K562 (cell line): Measurements from ENCODE around the gene KIF21A. TPM values are rescaled to one million over a fixed set of nuclear protein-coding genes. Genes with fewer than 3 reads are reported as not detected.

ENCODE experiments used
- ATAC-seq: fragments of 200-7000 bp; cut with Tn5 transposase; 3 replicates; pipeline ENCODE4 v1.9.1; 2020; ENCODE audit warnings: moderate library complexity
- BruUV-seq: library from RNA; stranded (reverse); fragments of 400-500 nt; replicated peaks from 2 replicates; lab custom pipeline; 2021; lab: Mats Ljungman, UMichigan
- CTCF ChIA-PET: fragments of 300-600 bp; formaldehyde crosslinking; extraction: SDS; loops from one replicate; lab custom pipeline; 2021; ENCODE audit warnings: low intra/inter-chr PET ratio; lab: Yijun Ruan, JAX
- POLR2A ChIA-PET: fragments of 300-600, 350-650 bp; sonication (Branson Sonifier 250); formaldehyde crosslinking; extraction: SDS; loops from one replicate; lab custom pipeline; 2021; ENCODE audit warnings: antibody characterized with exemption, inconsistent platforms; lab: Yijun Ruan, JAX
- DNase-seq, 4 experiments: peaks; one replicate each; pipeline versions ENCODE4 v3.0.0 to v3.0.0-alpha.2; 2011 to 2018; ENCODE audit warnings: low spot score in 3 of 4, mixed read lengths in 3 of 4; ENCODE audit errors: extremely low read depth in 1 of 4
- FAIRE-seq: peaks from 2 replicates; lab custom pipeline; 2011; peaks lifted over from hg19 to GRCh38; lab: Jason Lieb, UNC
- H2AFZ ChIP-seq: 2 replicates; pipeline ENCODE4 v1.6.0; 2011; ENCODE audit warnings: low read depth, low read length, control low read depth, inconsistent platforms
- H3K27ac ChIP-seq: fragments of 200-600 bp; 3 replicates; pipeline ENCODE4 v1.8.0; 2011; ENCODE audit warnings: low read depth, mild to moderate bottlenecking, control low read depth, inconsistent platforms, low read length, moderate library complexity, mixed read lengths; ENCODE audit errors: extremely low read depth
- H3K27me3 ChIP-seq, 2 experiments: fragments of 300-600 bp in 1 of 2; 2 replicates in 1 of 2; 3 replicates in 1 of 2; pipeline versions ENCODE4 v1.6.0 to v1.8.0; 2011; ENCODE audit warnings: inconsistent platforms in 2 of 2, low read length in 2 of 2, mild to moderate bottlenecking in 1 of 2, mixed read lengths in 1 of 2, moderate library complexity in 1 of 2; ENCODE audit not compliant: control insufficient read depth in 2 of 2, insufficient read depth in 2 of 2
- H3K36me3 ChIP-seq: fragments of 300-600 bp; 3 replicates; pipeline ENCODE4 v1.8.0; 2011; ENCODE audit warnings: mild to moderate bottlenecking, low read length, inconsistent platforms; ENCODE audit not compliant: control insufficient read depth, insufficient read depth
- H3K4me1 ChIP-seq, 2 experiments: fragments of 200-600 bp in 1 of 2; replicated peaks in 1 of 2; 2 replicates in 1 of 2; 3 replicates in 1 of 2; pipeline versions ENCODE4 v1.5.1 to v1.8.0; 2011; ENCODE audit warnings: inconsistent platforms in 2 of 2, low read length in 2 of 2, mild to moderate bottlenecking in 1 of 2, mixed read lengths in 1 of 2, moderate library complexity in 1 of 2; ENCODE audit not compliant: control insufficient read depth in 2 of 2, insufficient read depth in 2 of 2
- H3K4me2 ChIP-seq: 2 replicates; pipeline ENCODE4 v1.6.1; 2011; ENCODE audit warnings: low read length, control low read depth, inconsistent platforms, mixed read lengths; ENCODE audit not compliant: insufficient read depth
- H3K4me3 ChIP-seq: fragments of 200-600 bp; sonication (generic), shearing (Covaris generic); 2 replicates; pipeline ENCODE4 v1.5.1; 2016; ENCODE audit warnings: control low read depth, inconsistent platforms
- H3K79me2 ChIP-seq: fragments of 200-600 bp; 3 replicates; pipeline ENCODE4 v1.8.0; 2011; ENCODE audit warnings: low read length, inconsistent platforms; ENCODE audit not compliant: control insufficient read depth, insufficient read depth
- H3K9ac ChIP-seq, 2 experiments: 2 replicates each; pipeline versions ENCODE4 v1.6.0 to v1.6.1; 2011; ENCODE audit warnings: low read depth in 2 of 2, low read length in 2 of 2, control low read depth in 1 of 2, inconsistent platforms in 1 of 2, mild to moderate bottlenecking in 1 of 2, mixed read lengths in 1 of 2; ENCODE audit not compliant: insufficient read depth in 1 of 2
- H3K9me1 ChIP-seq: one replicate; pipeline ENCODE4 v1.6.0; 2011; ENCODE audit warnings: inconsistent platforms, mild to moderate bottlenecking, low read length, moderate library complexity; ENCODE audit not compliant: control insufficient read depth, insufficient read depth
- H3K9me3 ChIP-seq: replicated peaks from 2 replicates; pipeline ENCODE4 v1.5.1; 2011; ENCODE audit warnings: low read depth, low read length, inconsistent platforms; ENCODE audit not compliant: control insufficient read depth, insufficient read depth
- H4K20me1 ChIP-seq: replicated peaks from 2 replicates; pipeline ENCODE4 v1.6.1; 2011; ENCODE audit warnings: low read length, inconsistent platforms, mixed read lengths; ENCODE audit not compliant: control insufficient read depth, insufficient read depth
- ARHGAP35 ChIP-seq: fragments of 450-650 bp; IDR thresholded peaks from 2 replicates; pipeline ENCODE4 v1.6.1; 2018; ENCODE audit not compliant: partially characterized antibody
- FOXA3 ChIP-seq, 2 experiments: fragments of 450-650 bp in 1 of 2; sonication (generic) in 1 of 2; formaldehyde crosslinking; IDR thresholded peaks in 1 of 2; conservative IDR thresholded peaks in 1 of 2; 2 replicates each; pipeline versions ENCODE4 v1.4.0 to v1.8.0; 2020 to 2022; ENCODE audit warnings: mild to moderate bottlenecking in 2 of 2, missing genetic modification reagents in 1 of 2
- ZNF57 ChIP-seq: fragments of 450-650 bp; formaldehyde crosslinking; IDR thresholded peaks from 2 replicates; pipeline ENCODE4 v1.4.0; 2020; ENCODE audit warnings: mild to moderate bottlenecking, moderate library complexity
- ZNF76 ChIP-seq: fragments of 250-450 bp; sonication (Bioruptor Pico); IDR thresholded peaks from 2 replicates; pipeline ENCODE4 v1.4.0; 2020; ENCODE audit warnings: mild to moderate bottlenecking, moderate library complexity, borderline replicate concordance
- WGBS: fragments of 100-300 bp; shearing (Covaris generic); methylation state at CpG from one replicate; pipeline ENCODE4 v1.1.6; 2016; ENCODE audit warnings: low coverage, mixed read lengths; ENCODE audit not compliant: insufficient coverage; ENCODE audit errors: missing lambda C conversion rate; 5-methylcytosine and 5-hydroxymethylcytosine counted together
- in situ Hi-C: fragments of 300-500 bp; cut with MboI; formaldehyde crosslinking; loops from 4 replicates; pipeline ENCODE4 v1.15.0; 2018; ENCODE audit warnings: inconsistent platforms, mixed read lengths
- intact Hi-C: fragments of 100-400 bp; cut with micrococcal nuclease; formaldehyde crosslinking; loops from 2 replicates; pipeline ENCODE4 v1.14.2; 2022
- polyA plus RNA-seq, 8 experiments: library from polyadenylated mRNA; depleted of rRNA in 4 of 8; stranded (reverse) in 5 of 8; unstranded in 3 of 8; fragments of >200 nt; fragmentation: Nextera tagmentation in 2 of 8; fragmentation: Illumina TruSeq in 1 of 8; extraction: Ambion mirVana in 2 of 8; extraction: Trizol in 1 of 8; gene quantifications; 2 replicates each; pipeline versions ENCODE4 v1.2.1 to v1.2.3, GENCODE V29; 2011 to 2014; ENCODE audit warnings: inconsistent platforms in 1 of 8, missing spikeins in 1 of 8
- total RNA-seq, 7 experiments: library from RNA; depleted of rRNA in 6 of 7; stranded (reverse); fragments of >200 nt in 6 of 7; fragmentation: Illumina TruSeq in 2 of 7; extraction: Trizol in 2 of 7; gene quantifications; 2 replicates each; pipeline versions ENCODE4 v1.2.1 to v1.2.3, GENCODE V29; 2011 to 2021; ENCODE audit warnings: low replicate concordance in 1 of 7
- TF ChIP-seq, protein P1 (sequence below): fragments of 450-650 bp; formaldehyde crosslinking; IDR thresholded peaks from 2 replicates; pipeline ENCODE4 v1.4.0; 2020; ENCODE audit warnings: mild to moderate bottlenecking, moderate library complexity
- TF ChIP-seq, protein P2 (sequence below), 2 experiments: fragments of 450-650 bp; formaldehyde crosslinking in 1 of 2; IDR thresholded peaks; 2 replicates each; pipeline versions ENCODE4 v1.4.0 to v1.6.1; 2014 to 2020; ENCODE audit warnings: mild to moderate bottlenecking in 2 of 2, borderline replicate concordance in 1 of 2, low read depth in 1 of 2
- TF ChIP-seq, protein P3 (sequence below): fragments of 450-650 bp; formaldehyde crosslinking; IDR thresholded peaks from 2 replicates; pipeline ENCODE4 v1.4.0; 2022; ENCODE audit warnings: missing genetic modification characterization

Gene KIF21A
- total and polyA plus RNA-seq, 9 of the 15 experiments (the other 6 are each of a cell fraction or from before 2014, with no cell fraction given) = 17.7 to 45.0 (median 30.3) TPM

DNA sequence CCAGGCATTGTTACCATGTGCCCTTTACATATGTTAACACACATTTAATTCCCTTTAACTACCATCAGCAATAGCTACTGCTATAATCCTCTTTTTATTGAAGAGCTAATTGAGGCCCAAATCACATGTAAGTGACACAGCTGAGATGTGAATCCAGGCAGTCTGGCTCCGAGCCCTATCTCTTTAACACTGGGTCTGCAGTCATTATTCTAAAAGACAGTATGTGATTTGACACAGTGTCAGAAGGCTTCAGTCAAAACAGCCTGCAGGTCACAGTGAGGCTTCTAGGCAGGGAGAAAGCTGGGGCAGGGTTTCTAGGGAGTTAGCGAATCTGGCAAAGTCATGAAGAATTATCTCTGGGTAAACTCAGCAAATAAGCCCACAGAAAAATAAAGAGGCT lies 148.2 kb downstream of the KIF21A start:
- BruUV-seq = no TSS peak
- ATAC-seq = no peak
- H3K27me3 ChIP-seq = peaks cover 0 to 4% of the 10 kb centered on the region in 2 experiments; a peak in 1 of 5 replicates
- no peaks in the 10 kb centered on the region for H3K4me1 ChIP-seq
- no peaks in the 10 kb centered on the region for H3K79me2 ChIP-seq
- H2AFZ ChIP-seq = no peak overlapping the region
- H3K36me3 ChIP-seq = peaks cover 6% of the 10 kb centered on the region; the same call in 2 of the 3 replicates
- no peak for FAIRE-seq
- ChIA-PET POLR2A (interaction anchor here (0.6 kb wide), 1 partner anchor 1172 kb away, joined by 3 read pairs; no protein-coding TSS in a partner anchor), CTCF (no interaction called here)
- no peak for DNase-seq
- no peak overlapping the region for H3K4me3 ChIP-seq
- no peaks in the 10 kb centered on the region for H3K9me1 ChIP-seq
- WGBS = 64% methylated on average over 2 of the region's 2 CpGs
- no peak overlapping the region for H3K9ac ChIP-seq
- no peaks in the 10 kb centered on the region for H4K20me1 ChIP-seq
- H3K9me3 ChIP-seq = no peaks in the 10 kb centered on the region
- H3K27ac ChIP-seq = no peak overlapping the region
- in situ Hi-C loops = no loop called here
- intact Hi-C loops = no loop called here
- H3K4me2 ChIP-seq = no peak overlapping the region
- TF ChIP-seq ZNF76 (no peak), ZNF57 (no peak), FOXA3 (CRISPR knock-in tag; conservative IDR thresholded peaks at IDR 0.05 in 1 of 2, IDR thresholded peaks at IDR 0.05 in 1 of 2) (no peak), ARHGAP35 (no peak)
- TF ChIP-seq, protein P1, sequence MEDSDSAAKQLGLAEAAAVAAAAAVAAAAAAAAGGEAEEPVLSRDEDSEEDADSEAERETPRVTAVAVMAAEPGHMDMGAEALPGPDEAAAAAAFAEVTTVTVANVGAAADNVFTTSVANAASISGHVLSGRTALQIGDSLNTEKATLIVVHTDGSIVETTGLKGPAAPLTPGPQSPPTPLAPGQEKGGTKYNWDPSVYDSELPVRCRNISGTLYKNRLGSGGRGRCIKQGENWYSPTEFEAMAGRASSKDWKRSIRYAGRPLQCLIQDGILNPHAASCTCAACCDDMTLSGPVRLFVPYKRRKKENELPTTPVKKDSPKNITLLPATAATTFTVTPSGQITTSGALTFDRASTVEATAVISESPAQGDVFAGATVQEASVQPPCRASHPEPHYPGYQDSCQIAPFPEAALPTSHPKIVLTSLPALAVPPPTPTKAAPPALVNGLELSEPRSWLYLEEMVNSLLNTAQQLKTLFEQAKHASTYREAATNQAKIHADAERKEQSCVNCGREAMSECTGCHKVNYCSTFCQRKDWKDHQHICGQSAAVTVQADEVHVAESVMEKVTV (CRISPR knock-in tag) = no peak
- TF ChIP-seq, protein P2, sequence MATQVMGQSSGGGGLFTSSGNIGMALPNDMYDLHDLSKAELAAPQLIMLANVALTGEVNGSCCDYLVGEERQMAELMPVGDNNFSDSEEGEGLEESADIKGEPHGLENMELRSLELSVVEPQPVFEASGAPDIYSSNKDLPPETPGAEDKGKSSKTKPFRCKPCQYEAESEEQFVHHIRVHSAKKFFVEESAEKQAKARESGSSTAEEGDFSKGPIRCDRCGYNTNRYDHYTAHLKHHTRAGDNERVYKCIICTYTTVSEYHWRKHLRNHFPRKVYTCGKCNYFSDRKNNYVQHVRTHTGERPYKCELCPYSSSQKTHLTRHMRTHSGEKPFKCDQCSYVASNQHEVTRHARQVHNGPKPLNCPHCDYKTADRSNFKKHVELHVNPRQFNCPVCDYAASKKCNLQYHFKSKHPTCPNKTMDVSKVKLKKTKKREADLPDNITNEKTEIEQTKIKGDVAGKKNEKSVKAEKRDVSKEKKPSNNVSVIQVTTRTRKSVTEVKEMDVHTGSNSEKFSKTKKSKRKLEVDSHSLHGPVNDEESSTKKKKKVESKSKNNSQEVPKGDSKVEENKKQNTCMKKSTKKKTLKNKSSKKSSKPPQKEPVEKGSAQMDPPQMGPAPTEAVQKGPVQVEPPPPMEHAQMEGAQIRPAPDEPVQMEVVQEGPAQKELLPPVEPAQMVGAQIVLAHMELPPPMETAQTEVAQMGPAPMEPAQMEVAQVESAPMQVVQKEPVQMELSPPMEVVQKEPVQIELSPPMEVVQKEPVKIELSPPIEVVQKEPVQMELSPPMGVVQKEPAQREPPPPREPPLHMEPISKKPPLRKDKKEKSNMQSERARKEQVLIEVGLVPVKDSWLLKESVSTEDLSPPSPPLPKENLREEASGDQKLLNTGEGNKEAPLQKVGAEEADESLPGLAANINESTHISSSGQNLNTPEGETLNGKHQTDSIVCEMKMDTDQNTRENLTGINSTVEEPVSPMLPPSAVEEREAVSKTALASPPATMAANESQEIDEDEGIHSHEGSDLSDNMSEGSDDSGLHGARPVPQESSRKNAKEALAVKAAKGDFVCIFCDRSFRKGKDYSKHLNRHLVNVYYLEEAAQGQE (IDR thresholded peaks at IDR 0.05; ENCODE audit: borderline replicate concordance) = no peak
- TF ChIP-seq, protein P2 (CRISPR knock-in tag; IDR thresholded peaks at IDR 0.05; ENCODE audit: low read depth) = no peak
- TF ChIP-seq, protein P3, sequence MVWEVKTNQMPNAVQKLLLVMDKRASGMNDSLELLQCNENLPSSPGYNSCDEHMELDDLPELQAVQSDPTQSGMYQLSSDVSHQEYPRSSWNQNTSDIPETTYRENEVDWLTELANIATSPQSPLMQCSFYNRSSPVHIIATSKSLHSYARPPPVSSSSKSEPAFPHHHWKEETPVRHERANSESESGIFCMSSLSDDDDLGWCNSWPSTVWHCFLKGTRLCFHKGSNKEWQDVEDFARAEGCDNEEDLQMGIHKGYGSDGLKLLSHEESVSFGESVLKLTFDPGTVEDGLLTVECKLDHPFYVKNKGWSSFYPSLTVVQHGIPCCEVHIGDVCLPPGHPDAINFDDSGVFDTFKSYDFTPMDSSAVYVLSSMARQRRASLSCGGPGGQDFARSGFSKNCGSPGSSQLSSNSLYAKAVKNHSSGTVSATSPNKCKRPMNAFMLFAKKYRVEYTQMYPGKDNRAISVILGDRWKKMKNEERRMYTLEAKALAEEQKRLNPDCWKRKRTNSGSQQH (CRISPR knock-in tag) = no peak
